ENCODE results near the gene CD200. TPM values are rescaled to one million over a fixed set of nuclear protein-coding genes. Genes with fewer than 3 reads are reported as not detected.

Gene CD200
- total and polyA plus RNA-seq, 2 experiments from 2014 or later = 51.9 to 65.0 TPM

DNA sequence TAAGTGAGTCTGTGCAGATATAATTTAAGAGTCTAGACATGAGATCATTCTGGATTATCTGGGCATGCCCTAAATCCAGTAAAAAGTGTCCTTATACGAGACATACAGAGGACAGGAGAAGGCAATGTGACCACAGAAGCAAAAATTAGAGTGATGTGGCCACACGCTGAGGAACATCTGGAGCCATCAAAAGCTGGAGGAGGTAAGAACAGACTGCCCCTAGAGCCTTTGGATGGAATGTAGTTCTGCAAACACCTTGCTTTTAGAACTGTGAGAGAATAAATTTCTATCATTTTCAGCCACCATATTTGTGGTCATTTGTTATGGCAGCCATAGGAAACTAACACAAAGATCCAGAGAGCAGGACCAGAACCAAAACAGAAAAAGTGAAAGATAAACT, 41.0 kb downstream of the CD200 start:
- Histone ChIP-seq H3K4me1 (ENCODE audit: insufficient read depth) (peaks cover 16% of the 10 kb centered on the region), H3K79me2 (replicated peaks; ENCODE audit: insufficient read depth) (no peaks in the 10 kb centered on the region), H3K9me2 (ENCODE audit: insufficient read depth) (peaks cover 6% of the 10 kb centered on the region; the same call in 1 of the 2 replicates), H3K4me3 (no peak overlapping the region), H2AFZ (no peak overlapping the region), H3K27ac (ENCODE audit: low read depth) (no peak overlapping the region), H3F3A (replicated peaks; ENCODE audit: low read depth) (no peaks in the 10 kb centered on the region), H4K20me1 (replicated peaks; ENCODE audit: insufficient read depth) (no peaks in the 10 kb centered on the region), H3K4me2 (no peak overlapping the region), H3K36me3 (ENCODE audit: insufficient read depth) (no peaks in the 10 kb centered on the region), H3K27me3 (ENCODE audit: insufficient read depth) (no peaks in the 10 kb centered on the region)
- no peak for ATAC-seq
- H3K9me3 Mint-ChIP-seq = no peaks in the 10 kb centered on the region
- no peak for DNase-seq (ENCODE audit: low spot score)
- no peak overlapping the region for H3K27ac Mint-ChIP-seq
- H3K36me3 Mint-ChIP-seq (ENCODE audit: low read depth) = no peaks in the 10 kb centered on the region
- no peak for TF ChIP-seq JUNB (IDR thresholded peaks at IDR 0.05; ENCODE audit: unreplicated experiment)
- TF ChIP-seq STAT1 (IDR thresholded peaks at IDR 0.05; ENCODE audit: unreplicated experiment) = no peak
- TF ChIP-seq NANOG (IDR thresholded peaks at IDR 0.05; ENCODE audit: borderline replicate concordance) = no peak
- TF ChIP-seq EZH2phosphoT487 (IDR thresholded peaks at IDR 0.05; ENCODE audit: unreplicated experiment) = no peak
- TF ChIP-seq, protein P1, sequence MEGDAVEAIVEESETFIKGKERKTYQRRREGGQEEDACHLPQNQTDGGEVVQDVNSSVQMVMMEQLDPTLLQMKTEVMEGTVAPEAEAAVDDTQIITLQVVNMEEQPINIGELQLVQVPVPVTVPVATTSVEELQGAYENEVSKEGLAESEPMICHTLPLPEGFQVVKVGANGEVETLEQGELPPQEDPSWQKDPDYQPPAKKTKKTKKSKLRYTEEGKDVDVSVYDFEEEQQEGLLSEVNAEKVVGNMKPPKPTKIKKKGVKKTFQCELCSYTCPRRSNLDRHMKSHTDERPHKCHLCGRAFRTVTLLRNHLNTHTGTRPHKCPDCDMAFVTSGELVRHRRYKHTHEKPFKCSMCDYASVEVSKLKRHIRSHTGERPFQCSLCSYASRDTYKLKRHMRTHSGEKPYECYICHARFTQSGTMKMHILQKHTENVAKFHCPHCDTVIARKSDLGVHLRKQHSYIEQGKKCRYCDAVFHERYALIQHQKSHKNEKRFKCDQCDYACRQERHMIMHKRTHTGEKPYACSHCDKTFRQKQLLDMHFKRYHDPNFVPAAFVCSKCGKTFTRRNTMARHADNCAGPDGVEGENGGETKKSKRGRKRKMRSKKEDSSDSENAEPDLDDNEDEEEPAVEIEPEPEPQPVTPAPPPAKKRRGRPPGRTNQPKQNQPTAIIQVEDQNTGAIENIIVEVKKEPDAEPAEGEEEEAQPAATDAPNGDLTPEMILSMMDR (conservative IDR thresholded peaks at IDR 0.05; ENCODE audit: low read depth in 2 of 2) = no peak
- TF ChIP-seq CREB1 (CRISPR knock-in tag; IDR thresholded peaks at IDR 0.05; ENCODE audit: low read depth) = no peak
- TF ChIP-seq EZH2 (IDR thresholded peaks at IDR 0.05; ENCODE audit: low read depth, unreplicated experiment) = no peak
- TF ChIP-seq, protein P2, sequence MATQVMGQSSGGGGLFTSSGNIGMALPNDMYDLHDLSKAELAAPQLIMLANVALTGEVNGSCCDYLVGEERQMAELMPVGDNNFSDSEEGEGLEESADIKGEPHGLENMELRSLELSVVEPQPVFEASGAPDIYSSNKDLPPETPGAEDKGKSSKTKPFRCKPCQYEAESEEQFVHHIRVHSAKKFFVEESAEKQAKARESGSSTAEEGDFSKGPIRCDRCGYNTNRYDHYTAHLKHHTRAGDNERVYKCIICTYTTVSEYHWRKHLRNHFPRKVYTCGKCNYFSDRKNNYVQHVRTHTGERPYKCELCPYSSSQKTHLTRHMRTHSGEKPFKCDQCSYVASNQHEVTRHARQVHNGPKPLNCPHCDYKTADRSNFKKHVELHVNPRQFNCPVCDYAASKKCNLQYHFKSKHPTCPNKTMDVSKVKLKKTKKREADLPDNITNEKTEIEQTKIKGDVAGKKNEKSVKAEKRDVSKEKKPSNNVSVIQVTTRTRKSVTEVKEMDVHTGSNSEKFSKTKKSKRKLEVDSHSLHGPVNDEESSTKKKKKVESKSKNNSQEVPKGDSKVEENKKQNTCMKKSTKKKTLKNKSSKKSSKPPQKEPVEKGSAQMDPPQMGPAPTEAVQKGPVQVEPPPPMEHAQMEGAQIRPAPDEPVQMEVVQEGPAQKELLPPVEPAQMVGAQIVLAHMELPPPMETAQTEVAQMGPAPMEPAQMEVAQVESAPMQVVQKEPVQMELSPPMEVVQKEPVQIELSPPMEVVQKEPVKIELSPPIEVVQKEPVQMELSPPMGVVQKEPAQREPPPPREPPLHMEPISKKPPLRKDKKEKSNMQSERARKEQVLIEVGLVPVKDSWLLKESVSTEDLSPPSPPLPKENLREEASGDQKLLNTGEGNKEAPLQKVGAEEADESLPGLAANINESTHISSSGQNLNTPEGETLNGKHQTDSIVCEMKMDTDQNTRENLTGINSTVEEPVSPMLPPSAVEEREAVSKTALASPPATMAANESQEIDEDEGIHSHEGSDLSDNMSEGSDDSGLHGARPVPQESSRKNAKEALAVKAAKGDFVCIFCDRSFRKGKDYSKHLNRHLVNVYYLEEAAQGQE (IDR thresholded peaks at IDR 0.05; ENCODE audit: unreplicated experiment) = no peak
- H3K4me1 Mint-ChIP-seq = peaks cover 21% of the 10 kb centered on the region
- H3K4me3 Mint-ChIP-seq = no peak overlapping the region
- no peaks in the 10 kb centered on the region for H3K27me3 Mint-ChIP-seq (ENCODE audit: insufficient read depth, low read depth, poor library complexity)

DNA sequence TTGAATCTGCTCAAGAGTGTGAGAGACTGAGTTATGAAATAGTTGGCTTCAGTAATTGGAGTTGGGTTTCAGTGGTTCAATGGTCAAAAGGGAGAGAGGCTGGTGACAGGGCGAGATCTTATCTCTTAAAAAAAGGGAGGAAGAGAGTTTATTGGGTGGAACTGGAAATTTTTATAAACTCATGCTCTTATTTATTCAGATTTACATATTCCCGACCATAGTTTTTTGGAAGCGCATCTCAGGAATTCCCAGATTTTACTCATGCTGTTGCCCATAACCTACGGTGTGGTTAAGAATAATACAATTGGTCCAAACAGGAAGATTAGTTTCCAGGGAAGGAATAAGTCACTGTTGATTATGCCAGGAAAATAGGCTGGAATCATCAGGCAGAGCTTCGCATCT, 41.4 kb downstream of the CD200 start:
- peaks cover 21% of the 10 kb centered on the region for H3K4me1 Mint-ChIP-seq
- Histone ChIP-seq H3F3A (replicated peaks; ENCODE audit: low read depth) (no peaks in the 10 kb centered on the region), H3K4me3 (no peak overlapping the region), H3K4me2 (no peak overlapping the region), H3K79me2 (replicated peaks; ENCODE audit: insufficient read depth) (no peaks in the 10 kb centered on the region), H4K20me1 (replicated peaks; ENCODE audit: insufficient read depth) (no peaks in the 10 kb centered on the region), H3K9me2 (ENCODE audit: insufficient read depth) (peaks cover 6% of the 10 kb centered on the region; the same call in 1 of the 2 replicates), H3K27ac (ENCODE audit: low read depth) (no peak overlapping the region), H3K4me1 (ENCODE audit: insufficient read depth) (peaks cover 19% of the 10 kb centered on the region), H3K27me3 (ENCODE audit: insufficient read depth) (no peaks in the 10 kb centered on the region), H3K36me3 (ENCODE audit: insufficient read depth) (no peaks in the 10 kb centered on the region), H2AFZ (no peak overlapping the region)
- no peak overlapping the region for H3K4me3 Mint-ChIP-seq
- no peaks in the 10 kb centered on the region for H3K9me3 Mint-ChIP-seq
- no peak for ATAC-seq
- H3K27ac Mint-ChIP-seq = no peak overlapping the region
- DNase-seq (ENCODE audit: low spot score) = no peak
- no peaks in the 10 kb centered on the region for H3K36me3 Mint-ChIP-seq (ENCODE audit: low read depth)
- H3K27me3 Mint-ChIP-seq (ENCODE audit: insufficient read depth, low read depth, poor library complexity) = no peaks in the 10 kb centered on the region
- TF ChIP-seq, protein P1 (conservative IDR thresholded peaks at IDR 0.05; ENCODE audit: low read depth in 2 of 2) = no peak
- TF ChIP-seq, protein P3, sequence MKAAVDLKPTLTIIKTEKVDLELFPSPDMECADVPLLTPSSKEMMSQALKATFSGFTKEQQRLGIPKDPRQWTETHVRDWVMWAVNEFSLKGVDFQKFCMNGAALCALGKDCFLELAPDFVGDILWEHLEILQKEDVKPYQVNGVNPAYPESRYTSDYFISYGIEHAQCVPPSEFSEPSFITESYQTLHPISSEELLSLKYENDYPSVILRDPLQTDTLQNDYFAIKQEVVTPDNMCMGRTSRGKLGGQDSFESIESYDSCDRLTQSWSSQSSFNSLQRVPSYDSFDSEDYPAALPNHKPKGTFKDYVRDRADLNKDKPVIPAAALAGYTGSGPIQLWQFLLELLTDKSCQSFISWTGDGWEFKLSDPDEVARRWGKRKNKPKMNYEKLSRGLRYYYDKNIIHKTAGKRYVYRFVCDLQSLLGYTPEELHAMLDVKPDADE (IDR thresholded peaks at IDR 0.05) = no peak
- no peak for TF ChIP-seq STAT1 (IDR thresholded peaks at IDR 0.05; ENCODE audit: unreplicated experiment)
- TF ChIP-seq NANOG (IDR thresholded peaks at IDR 0.05; ENCODE audit: borderline replicate concordance) = no peak
- TF ChIP-seq ZNF331 (CRISPR knock-in tag; IDR thresholded peaks at IDR 0.05; ENCODE audit: low read depth) = no peak
